Measurements from ENCODE around the gene MYPN. TPM values are rescaled to one million over a fixed set of nuclear protein-coding genes. Genes with fewer than 3 reads are reported as not detected.

The MYPN gene
- total RNA-seq, 2 donors from 2014 or later = not detected

DNA sequence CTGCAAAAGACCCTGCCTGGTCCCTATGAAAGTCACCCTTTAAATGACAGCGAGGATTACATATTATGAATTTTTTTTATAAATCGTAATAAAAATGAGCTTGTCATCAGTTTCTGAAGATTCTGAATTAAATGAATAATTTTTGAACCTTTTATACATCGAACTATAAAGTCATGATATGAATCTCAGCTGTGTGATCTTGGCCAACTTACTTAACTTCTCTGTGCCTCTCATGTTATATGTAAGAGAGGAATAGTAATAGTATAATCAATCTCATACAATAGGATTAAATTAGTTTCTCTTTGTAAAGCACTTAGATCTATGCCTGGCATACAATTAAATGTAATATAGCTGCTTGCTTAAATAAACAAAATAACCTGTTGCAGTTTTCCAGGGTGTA is 127.9 kb downstream of the MYPN start:
- H3K9me3 ChIP-seq (ENCODE audit: control insufficient read depth, low read length) = no peaks in the 10 kb centered on the region
- Mint-ChIP-seq H3K36me3 (ENCODE audit: low read depth) (no peaks in the 10 kb centered on the region), H3K4me3 (no peak overlapping the region), H3K27ac (no peak overlapping the region), H3K9me3 (no peaks in the 10 kb centered on the region), H3K4me1 (peaks cover 4% of the 10 kb centered on the region), H3K27me3 (ENCODE audit: insufficient read depth) (peaks cover 29% of the 10 kb centered on the region)
- H3K9ac ChIP-seq (ENCODE audit: extremely low read depth, low read length, poor library complexity, severe bottlenecking) = no peak overlapping the region
- H3K27me3 ChIP-seq (ENCODE audit: control insufficient read depth, insufficient read depth, low read length, poor library complexity, severe bottlenecking) = peaks cover 22% of the 10 kb centered on the region
- TF ChIP-seq, protein P1, sequence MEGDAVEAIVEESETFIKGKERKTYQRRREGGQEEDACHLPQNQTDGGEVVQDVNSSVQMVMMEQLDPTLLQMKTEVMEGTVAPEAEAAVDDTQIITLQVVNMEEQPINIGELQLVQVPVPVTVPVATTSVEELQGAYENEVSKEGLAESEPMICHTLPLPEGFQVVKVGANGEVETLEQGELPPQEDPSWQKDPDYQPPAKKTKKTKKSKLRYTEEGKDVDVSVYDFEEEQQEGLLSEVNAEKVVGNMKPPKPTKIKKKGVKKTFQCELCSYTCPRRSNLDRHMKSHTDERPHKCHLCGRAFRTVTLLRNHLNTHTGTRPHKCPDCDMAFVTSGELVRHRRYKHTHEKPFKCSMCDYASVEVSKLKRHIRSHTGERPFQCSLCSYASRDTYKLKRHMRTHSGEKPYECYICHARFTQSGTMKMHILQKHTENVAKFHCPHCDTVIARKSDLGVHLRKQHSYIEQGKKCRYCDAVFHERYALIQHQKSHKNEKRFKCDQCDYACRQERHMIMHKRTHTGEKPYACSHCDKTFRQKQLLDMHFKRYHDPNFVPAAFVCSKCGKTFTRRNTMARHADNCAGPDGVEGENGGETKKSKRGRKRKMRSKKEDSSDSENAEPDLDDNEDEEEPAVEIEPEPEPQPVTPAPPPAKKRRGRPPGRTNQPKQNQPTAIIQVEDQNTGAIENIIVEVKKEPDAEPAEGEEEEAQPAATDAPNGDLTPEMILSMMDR (conservative IDR thresholded peaks at IDR 0.05) = no peak
- DNase-seq = no peak
- no peak overlapping the region for H3K4me3 ChIP-seq (ENCODE audit: low read length)
- WGBS, 2 experiments (ENCODE audit: insufficient coverage in 1 of 2, insufficient read length in 1 of 2) = 98 to 100% methylated on average over 1 to 3 of the region's 3 CpGs
- no peaks in the 10 kb centered on the region for H3K4me1 ChIP-seq (ENCODE audit: control insufficient read depth, insufficient read depth, low read length)
- no peaks in the 10 kb centered on the region for H3K36me3 ChIP-seq (ENCODE audit: control insufficient read depth, insufficient read depth, low read length)
- H3K27ac ChIP-seq (ENCODE audit: low read depth, low read length) = no peak overlapping the region

DNA sequence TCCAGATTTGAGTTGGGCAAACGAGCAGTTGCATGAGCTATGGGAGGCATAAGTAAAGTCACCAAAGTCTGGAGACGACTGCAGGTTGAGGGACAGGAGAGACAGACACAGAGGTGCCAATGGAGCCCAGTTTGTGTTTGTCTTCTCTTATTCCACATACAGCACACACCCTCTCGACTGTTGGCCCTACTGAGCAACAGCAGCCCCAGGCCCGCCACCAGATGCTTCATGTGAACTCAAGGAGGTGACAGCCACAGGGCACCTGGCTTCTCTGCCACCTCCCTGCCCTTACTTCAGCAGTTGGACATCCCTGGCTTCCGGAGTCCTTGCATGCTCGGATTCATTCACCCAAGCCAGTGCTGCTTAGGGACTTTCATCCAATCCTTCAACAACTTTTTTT is 129.1 kb downstream of the MYPN start:
- no peaks in the 10 kb centered on the region for H3K36me3 ChIP-seq (ENCODE audit: control insufficient read depth, insufficient read depth, low read length)
- H3K4me3 ChIP-seq (ENCODE audit: low read length) = no peak overlapping the region
- Mint-ChIP-seq H3K36me3 (ENCODE audit: low read depth) (no peaks in the 10 kb centered on the region), H3K27ac (no peak overlapping the region), H3K9me3 (no peaks in the 10 kb centered on the region), H3K4me3 (no peak overlapping the region), H3K4me1 (peaks cover 3% of the 10 kb centered on the region), H3K27me3 (ENCODE audit: insufficient read depth) (peaks cover 20% of the 10 kb centered on the region)
- H3K27me3 ChIP-seq (ENCODE audit: control insufficient read depth, insufficient read depth, low read length, poor library complexity, severe bottlenecking) = peaks cover 10% of the 10 kb centered on the region
- H3K4me1 ChIP-seq (ENCODE audit: control insufficient read depth, insufficient read depth, low read length) = no peaks in the 10 kb centered on the region
- peak; percentile 38 for DNase-seq
- no peak overlapping the region for H3K9ac ChIP-seq (ENCODE audit: extremely low read depth, low read length, poor library complexity, severe bottlenecking)
- no peak overlapping the region for H3K27ac ChIP-seq (ENCODE audit: low read depth, low read length)
- TF ChIP-seq, protein P1 (conservative IDR thresholded peaks at IDR 0.05) = no peak
- 86 to 91% methylated on average over 4 to 6 of the region's 6 CpGs for WGBS, 2 experiments (ENCODE audit: insufficient coverage in 1 of 2, insufficient read length in 1 of 2)
- H3K9me3 ChIP-seq (ENCODE audit: control insufficient read depth, low read length) = no peaks in the 10 kb centered on the region

DNA sequence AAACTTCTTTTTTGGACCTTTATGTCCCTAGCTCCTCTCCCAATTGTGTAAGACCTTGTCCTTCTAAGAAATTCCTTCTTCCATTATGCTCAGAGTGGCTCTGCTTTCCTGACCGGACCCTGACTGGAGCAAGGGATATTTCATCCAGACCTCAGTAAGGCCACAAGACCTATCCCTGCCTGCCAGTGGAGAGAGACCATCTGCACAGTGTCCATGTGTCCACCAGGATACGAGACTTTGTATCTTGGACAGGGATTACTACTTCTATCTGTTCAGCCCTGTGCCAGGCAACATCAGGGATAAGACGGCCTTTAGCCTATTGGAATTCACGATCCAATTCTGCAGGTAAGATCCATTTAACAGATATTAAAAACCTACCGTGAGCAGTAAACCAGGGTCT is 129.8 kb downstream of the MYPN start:
- no peak overlapping the region for H3K27ac ChIP-seq (ENCODE audit: low read depth, low read length)
- H3K27me3 ChIP-seq (ENCODE audit: control insufficient read depth, insufficient read depth, low read length, poor library complexity, severe bottlenecking) = peaks cover 3% of the 10 kb centered on the region
- H3K4me1 Mint-ChIP-seq = peaks cover 3% of the 10 kb centered on the region
- no peak overlapping the region for H3K9ac ChIP-seq (ENCODE audit: extremely low read depth, low read length, poor library complexity, severe bottlenecking)
- H3K36me3 Mint-ChIP-seq (ENCODE audit: low read depth) = no peaks in the 10 kb centered on the region
- H3K4me1 ChIP-seq (ENCODE audit: control insufficient read depth, insufficient read depth, low read length) = no peaks in the 10 kb centered on the region
- peak; percentile 20 for DNase-seq
- no peaks in the 10 kb centered on the region for H3K36me3 ChIP-seq (ENCODE audit: control insufficient read depth, insufficient read depth, low read length)
- no peak overlapping the region for H3K4me3 Mint-ChIP-seq
- no peaks in the 10 kb centered on the region for H3K9me3 Mint-ChIP-seq
- no peak overlapping the region for H3K4me3 ChIP-seq (ENCODE audit: low read length)
- no peak overlapping the region for H3K27ac Mint-ChIP-seq
- H3K27me3 Mint-ChIP-seq (ENCODE audit: insufficient read depth) = peaks cover 18% of the 10 kb centered on the region
- WGBS, 2 experiments (ENCODE audit: insufficient coverage in 1 of 2, insufficient read length in 1 of 2) = 90 to 95% methylated on average over 5 of the region's 5 CpGs
- TF ChIP-seq, protein P1 (conservative IDR thresholded peaks at IDR 0.05) = no peak
- H3K9me3 ChIP-seq (ENCODE audit: control insufficient read depth, low read length) = no peaks in the 10 kb centered on the region
